RWPE1 (cell line): Measurements from ENCODE around the gene PCDHGB2.
A peak's percentile ranks its signal among the peaks of the same experiment; 100 is the strongest.

Experiments
- CTCF ChIA-PET: fragments of 350-600 bp; sonication (Branson Sonifier 250); formaldehyde crosslinking; extraction: SDS; loops from one replicate; lab custom pipeline; 2021; lab: Yijun Ruan, JAX
- POLR2A ChIA-PET: fragments of 400-600 bp; formaldehyde crosslinking; extraction: SDS; loops from one replicate; lab custom pipeline; 2020; ENCODE audit warnings: antibody characterized with exemption; ENCODE audit not compliant: low non-redundant PET; lab: Yijun Ruan, JAX
- DNase-seq: peaks from one replicate; pipeline ENCODE4 v3.0.0; 2012; ENCODE audit warnings: low spot score
- H3K27ac ChIP-seq: fragments of 450-650 bp; 2 replicates; pipeline ENCODE4 v1.5.1; 2017
- CTCF ChIP-seq: fragments of 450-650 bp; conservative IDR thresholded peaks from 2 replicates; pipeline ENCODE4 v1.5.1; 2017; ENCODE audit warnings: low read depth, mild to moderate bottlenecking

The PCDHGB2 gene

GRCh38 chr5:141362719-141363118 lies 2.9 kb downstream of the PCDHGB2 start:
- DNase-seq = no peak
- POLR2A ChIA-PET = no interaction called here
- CTCF ChIA-PET = no interaction called here
- no peak overlapping the region for H3K27ac ChIP-seq
- TF ChIP-seq CTCF = no peak

- DNase-seq = no peak
- no peak for TF ChIP-seq CTCF
- H3K27ac ChIP-seq = no peak within 1 kb of the TSS
- POLR2A ChIA-PET = no interaction called here
- CTCF ChIA-PET = interaction anchor here (0.6 to 1.0 kb wide), 4 partner anchors 10 to 1472 kb away, joined by 3 to 4 read pairs (median 4); partner anchors contain the start of gene PCDHGA6
Measured at GRCh38 chr5:141363952-141364660, 4.3 kb downstream of the PCDHGB2 start, which contains the start of gene PCDHGA5. Gene PCDHGA5, plus strand, starts transcription at chr5:141364162. Its CDS starts 169 bp downstream, at chr5:141364331.

GRCh38 chr5:141366016-141366896 lies 6.5 kb downstream of the PCDHGB2 start:
- H3K27ac ChIP-seq = no peak overlapping the region
- ChIA-PET CTCF (no interaction called here), POLR2A (no interaction called here)
- no peak for TF ChIP-seq CTCF
- DNase-seq = no peak

GRCh38 chr5:141369994-141370848 lies 10.4 kb downstream of the PCDHGB2 start, which contains the start of gene PCDHGB3:
Gene PCDHGB3, plus strand, starts transcription at chr5:141370242. Its CDS starts 153 bp downstream, at chr5:141370395.
- no peak for DNase-seq
- no peak within 1 kb of the TSS for H3K27ac ChIP-seq
- ChIA-PET POLR2A (no interaction called here), CTCF (interaction anchor here (0.5 to 1.8 kb wide), 14 partner anchors 10 to 197 kb away, joined by 3 to 7 read pairs (median 4); partner anchors contain the start of genes PCDHB11, PCDHB14, PCDHGA2 and PCDHGB1)
- TF ChIP-seq CTCF = peak; percentile 32

- ChIA-PET CTCF (interaction anchor here (0.5 to 1.5 kb wide), 5 partner anchors 46 to 248 kb away, joined by 3 to 7 read pairs (median 3); no protein-coding TSS in a partner anchor), POLR2A (no interaction called here)
- no peak overlapping the region for H3K27ac ChIP-seq
Measured at GRCh38 chr5:141371572-141372475, 12.0 kb downstream of the PCDHGB2 start.

More at GRCh38 chr5:141371572-141372475, 12.0 kb downstream of the PCDHGB2 start:
- TF ChIP-seq CTCF = no peak
- no peak for DNase-seq
